ENCODE measurements around the gene RCAN2.
"Not testable (repeated sequence)": the region's sequence is repeated elsewhere in the genome, so short reads cannot be mapped to it uniquely, and the experiment has no call there.

RCAN2 gene

DNA sequence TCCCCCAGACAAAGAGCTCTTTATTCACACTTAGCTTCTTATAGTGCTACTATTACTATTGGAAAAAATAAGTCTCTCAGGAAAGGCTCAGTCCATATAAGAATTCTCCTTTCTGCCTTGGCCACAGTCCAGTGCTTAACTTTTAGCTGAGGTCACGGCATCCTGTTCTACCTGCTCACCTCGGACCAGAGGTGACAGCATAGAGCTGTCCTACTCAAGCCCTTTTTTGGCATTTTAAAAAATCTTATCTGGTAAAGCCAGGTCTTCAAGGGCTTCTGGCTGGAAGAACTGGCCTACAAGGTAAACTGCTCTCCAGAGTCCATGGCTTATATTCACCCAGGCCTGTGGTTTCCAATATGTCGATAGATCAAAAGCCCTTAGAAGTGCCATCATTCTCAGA, 109.7 kb downstream of the RCAN2 start:
- no peak for DNase-seq

DNA sequence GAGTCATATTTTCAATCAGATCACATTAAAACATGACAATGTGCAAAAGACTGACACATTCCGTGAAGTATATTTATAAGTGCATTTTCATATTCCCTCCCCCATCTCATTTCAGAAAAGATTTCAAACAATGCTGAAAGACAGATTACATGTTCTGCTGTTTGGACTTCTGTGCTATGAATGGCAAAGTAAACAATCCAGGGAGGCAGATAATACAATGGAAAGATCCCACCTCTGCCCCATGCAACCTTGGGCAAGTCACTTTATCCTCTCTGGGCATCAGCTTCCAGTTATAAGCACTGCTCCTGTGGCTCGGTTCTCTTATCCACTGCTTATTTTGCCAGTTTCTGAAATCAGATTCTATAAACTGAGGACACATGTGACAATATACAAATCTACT, 110.2 kb downstream of the RCAN2 start:
- DNase-seq, result no peak

DNA sequence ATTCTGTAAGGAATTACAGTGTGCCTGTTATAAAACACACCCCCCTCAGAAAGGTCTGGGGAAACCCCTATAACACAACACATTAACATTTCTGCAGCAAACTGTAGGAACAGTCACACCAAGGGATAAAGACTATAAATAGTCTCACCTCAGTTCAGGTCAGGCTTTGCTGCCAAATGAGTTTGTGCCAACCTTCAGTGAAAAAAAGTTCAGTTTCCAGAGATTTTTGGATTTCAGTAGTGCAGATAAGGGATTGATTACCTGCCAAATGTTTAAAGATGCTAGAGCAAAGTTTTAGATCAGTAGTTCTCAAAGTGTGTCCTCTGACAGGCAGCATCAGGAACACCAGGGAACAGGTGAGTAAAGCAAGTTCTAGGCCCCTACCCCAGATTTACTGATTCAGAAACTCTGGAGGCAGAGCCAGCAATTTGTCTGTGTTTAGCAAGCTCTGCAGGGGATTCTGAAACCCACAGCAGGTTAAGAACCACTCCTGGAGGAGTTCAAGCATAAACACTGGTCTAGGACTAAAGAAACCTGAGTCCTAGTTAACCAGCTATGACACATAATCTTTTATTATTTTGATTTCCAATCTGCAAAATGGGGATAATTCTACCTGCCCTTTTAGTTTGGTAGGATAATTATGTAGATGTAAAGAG, 111.0 kb downstream of the RCAN2 start:
- DNase-seq, result no peak

DNA sequence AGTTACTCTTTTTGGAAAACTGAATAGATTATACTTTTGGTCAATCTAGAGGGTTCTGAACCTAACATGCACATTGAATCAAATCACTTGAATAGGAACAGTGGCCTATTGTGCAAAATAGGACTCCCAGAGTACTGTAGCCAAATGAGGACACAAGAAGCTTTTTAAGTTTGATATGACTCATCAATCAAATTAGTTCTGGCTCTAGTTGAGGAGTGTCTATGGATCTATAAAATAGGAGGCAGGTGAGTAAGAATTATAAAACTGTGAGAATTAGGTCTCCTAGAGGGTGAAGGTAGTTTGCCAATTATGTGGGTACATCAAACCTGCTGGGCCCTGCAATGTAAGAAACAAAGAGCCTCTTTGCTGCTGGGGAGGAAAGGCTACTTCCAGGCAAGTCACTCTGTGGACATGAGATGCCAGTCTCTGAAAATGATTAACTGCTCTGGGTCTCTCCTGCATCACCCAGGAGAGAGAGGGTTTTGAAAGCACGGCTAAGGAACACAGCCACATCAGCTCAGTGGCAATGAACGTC, 112.3 kb downstream of the RCAN2 start:
- peak in 5 of 14 donors; percentile 12 to 43 (median 24) for DNase-seq

DNA sequence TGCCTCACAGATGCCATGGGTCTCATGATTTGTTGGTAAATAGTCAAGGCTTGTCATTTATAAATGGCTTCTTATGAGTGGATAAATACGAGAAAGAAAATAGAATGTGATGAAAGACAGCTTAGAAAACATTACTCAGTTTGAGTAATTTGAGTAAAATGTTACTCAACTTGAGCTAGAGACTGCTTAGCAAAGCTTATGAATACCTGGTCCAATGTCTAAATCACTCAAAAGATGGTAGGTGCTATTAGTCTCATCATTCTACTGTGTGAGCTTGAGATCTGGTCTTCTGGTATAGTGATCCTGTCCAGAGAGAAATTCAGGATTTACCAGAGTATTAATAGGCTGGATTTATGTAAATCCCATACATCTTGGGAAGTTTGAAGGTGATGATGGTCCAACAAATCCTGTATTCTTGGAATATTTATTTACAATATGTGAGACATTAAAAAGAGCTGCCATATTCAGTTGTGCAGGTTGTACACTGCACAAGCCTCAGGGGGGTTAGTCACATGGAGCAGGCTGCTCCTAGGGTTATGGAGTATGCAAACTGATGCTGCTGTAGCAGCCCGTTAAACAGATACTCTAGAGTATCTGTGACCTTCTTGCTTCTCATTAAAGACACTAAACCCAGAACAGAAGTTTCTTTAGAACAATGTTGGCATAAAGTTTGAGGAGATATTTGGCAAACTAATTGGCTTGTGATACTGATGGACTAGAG, 112.9 kb downstream of the RCAN2 start:
- DNase-seq, result peak in 1 of 14 donors; percentile 34

DNA sequence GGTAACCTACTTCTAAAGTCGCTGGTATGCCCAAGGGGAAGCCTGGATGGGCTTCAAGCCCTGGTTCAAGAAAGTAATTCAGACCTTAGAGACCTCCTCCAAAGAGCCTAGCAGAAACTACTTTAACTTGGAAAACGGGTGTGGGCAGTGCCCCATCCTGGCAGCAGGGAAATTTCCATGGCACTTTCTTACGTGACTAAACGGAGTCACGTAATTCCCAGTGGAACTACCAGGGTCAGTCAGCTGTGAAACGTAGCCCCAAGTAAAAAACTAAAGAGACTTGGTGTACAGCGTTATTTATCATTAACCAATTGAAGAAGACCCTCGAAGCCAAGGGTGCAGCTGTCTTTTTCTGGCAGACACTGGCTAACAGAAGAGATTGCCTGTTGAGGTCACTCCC, 114.0 kb downstream of the RCAN2 start:
- DNase-seq, result no peak

DNA sequence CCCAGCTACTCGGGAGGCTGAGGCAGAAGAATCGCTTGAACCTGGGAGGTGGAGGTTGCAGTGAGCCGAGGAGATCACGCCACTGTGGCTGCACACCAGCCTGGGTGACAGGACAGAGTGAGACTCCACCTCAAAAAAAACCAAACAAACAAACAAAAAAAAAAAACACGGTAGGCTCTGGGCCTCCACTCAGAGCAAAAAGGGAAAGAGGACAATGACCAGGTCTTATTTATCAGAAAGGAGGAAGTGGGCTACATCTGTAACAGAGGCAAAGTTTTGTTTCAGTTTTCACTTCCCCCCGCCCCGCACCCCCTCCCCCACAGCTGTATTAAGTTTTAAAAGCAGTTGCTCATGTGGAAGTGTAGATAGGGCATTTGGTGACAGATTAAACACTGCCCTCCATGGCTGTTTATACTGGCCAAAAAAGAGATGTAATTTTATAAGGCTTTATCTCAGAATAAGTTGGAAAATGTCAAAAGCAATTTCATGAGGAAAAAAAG, 114.6 kb downstream of the RCAN2 start:
- DNase-seq, result peak in 3 of 14 donors; percentile 9 to 28 (median 15)

DNA sequence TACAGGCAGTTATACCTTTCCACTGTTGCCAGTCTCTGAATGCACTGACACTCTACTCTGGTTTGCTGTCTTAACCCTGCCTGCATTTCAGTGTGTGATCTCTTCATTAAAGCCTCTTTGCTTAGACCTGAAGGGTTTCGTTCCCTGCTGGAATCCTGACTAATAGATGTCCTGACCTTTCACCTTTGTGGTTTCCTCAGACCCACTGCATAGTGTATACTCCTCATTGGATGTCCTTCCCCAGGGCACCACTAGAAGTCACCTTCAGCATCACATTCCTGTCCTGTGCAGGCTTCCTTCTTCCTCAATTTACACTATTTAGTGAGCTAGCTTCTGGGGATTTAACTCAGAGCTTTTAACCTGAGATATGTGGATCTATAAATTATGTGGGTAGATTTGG, 120.6 kb downstream of the RCAN2 start:
- DNase-seq, result no peak

DNA sequence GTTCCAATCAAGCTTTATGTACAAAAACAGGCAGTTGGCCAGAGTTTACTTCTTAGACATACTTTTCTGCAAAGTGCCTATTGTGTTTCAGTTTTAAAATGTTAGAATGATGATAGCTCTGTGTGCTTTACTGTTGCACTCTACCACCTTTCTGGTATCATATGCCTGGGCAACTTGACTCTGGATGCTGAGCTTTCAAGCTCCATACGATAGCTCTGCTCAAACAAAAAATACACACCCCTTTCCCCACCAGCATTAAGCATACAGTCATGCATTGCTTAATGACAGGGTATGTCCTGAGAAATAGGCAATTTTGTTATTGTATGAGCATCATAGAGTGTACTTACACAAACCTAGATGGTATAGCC, 123.1 kb downstream of the RCAN2 start:
- no peak for DNase-seq

DNA sequence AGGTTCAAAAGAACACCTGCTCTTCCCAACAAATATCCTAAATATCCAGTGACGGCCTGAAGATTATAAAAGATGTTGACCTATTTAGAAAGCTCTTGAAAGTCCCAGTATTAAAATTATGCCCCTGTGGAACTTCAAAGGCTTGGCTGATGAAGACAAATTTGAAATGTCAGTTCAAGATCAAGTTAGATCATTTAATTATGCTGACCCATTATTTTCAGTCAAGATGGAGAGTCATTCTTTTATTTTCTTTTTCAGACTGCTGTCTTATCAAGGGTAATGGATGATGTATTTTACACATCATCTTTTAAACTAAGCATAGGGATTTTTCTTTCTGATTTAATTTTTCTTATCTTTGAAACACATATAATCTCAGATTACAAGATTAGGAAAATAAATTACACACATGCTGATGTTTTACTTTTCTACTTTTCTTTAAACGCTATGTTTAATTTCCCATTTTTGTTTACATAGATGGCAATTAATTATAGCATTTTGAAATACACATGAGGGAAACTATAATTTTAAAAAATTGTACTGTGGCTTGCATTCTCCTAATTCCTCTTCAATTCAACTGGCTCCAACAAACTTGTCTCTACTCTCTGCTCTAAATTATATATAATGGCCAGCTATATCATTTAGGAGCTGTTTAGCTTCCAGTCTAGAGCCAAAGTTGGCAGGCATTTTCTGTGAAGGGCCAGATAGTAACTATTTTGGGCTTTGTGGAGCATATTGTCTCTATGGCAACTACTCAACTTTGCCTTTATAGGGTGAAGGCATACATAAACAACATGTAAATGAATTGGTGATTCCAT, 123.7 kb downstream of the RCAN2 start:
- no peak for DNase-seq

DNA sequence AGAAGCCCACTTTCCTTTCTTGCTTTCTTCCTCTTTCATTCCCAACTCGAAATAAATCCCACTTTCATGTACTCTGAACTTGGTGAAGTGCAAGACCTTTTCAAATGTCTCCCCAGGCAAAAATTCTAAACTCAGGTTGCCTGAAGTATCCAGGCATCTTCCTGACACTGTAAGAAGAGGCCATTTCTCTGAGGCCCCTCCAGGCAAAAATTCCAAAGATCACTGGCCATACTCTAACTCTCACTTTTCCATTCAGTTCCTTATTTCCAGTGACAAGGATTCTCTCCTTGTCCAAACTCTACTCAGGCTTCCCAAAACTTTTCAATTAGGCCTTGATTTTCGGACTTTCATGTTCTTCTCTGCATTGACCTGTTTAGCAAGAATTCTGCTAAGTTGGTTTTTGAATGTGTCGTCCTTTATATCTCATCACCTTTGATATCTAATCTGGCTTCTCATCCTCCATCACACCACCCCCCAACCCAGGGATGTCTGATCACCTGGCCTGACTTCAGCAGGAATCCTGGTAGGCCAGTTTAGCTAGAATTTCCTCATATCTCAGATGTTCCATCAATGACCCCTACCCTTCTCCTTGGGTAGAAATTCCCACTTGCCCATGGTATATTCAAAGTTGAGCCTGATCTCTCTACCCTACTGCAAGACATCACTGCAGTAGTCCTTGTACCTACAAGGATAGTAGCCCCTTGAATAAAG, 124.9 kb downstream of the RCAN2 start:
- no peak for DNase-seq

DNA sequence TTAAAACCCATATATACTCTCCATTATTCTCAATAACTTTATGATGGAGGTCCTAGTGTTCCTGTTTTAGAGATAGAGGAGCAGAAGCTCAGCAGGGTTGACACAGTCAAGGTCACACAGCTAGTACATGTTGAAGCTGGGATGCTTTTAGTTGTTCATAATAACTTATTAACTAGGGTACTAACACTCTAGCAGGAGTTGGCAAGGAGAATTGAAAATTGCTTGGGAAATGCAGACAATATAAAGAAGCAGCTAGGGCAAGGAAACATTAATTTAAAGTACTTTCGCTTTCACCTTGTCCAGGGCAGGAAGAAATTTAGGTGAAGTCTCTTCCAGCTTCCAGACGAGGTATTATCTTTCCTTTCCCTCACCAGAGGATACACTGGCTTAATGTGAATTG, 133.7 kb downstream of the RCAN2 start:
- DNase-seq, result no peak

DNA sequence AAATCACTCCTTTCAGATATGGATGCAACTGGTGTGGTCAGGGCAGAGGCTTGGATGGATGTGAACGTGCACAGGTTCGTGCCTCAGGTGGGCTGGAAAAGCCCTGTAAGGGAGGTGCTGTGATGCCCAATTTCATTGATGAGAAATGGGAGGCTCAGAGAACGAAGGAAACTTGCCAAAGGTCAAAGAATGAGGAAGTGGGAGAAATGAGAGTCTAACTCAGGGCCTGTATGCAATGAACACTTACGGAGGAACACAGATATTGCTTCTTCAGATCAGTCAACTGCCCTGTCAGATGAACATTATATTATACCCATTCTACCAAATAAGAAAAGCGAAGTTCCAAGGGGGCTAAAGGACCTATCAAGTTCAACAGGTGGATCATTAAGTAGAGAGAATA, 134.7 kb downstream of the RCAN2 start:
- no peak for DNase-seq

DNA sequence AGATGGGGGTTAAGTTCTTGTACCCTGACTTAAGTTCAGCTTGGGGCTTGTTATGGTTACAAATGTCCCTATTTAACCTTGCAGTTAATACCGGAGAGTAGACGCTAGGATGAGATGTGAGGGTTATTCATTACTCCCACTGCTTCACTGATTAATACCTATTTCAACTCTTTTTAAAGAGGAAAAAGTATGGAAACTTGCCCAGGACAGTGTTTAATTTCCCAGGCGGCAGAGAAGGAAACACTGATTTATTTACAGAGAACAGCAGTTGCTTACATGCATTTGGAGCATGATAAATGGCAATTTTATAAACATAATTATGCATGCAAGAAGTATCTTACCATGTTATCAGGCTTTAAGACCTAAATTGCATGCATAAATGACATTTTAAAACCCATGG, 137.7 kb downstream of the RCAN2 start:
- no peak for DNase-seq

DNA sequence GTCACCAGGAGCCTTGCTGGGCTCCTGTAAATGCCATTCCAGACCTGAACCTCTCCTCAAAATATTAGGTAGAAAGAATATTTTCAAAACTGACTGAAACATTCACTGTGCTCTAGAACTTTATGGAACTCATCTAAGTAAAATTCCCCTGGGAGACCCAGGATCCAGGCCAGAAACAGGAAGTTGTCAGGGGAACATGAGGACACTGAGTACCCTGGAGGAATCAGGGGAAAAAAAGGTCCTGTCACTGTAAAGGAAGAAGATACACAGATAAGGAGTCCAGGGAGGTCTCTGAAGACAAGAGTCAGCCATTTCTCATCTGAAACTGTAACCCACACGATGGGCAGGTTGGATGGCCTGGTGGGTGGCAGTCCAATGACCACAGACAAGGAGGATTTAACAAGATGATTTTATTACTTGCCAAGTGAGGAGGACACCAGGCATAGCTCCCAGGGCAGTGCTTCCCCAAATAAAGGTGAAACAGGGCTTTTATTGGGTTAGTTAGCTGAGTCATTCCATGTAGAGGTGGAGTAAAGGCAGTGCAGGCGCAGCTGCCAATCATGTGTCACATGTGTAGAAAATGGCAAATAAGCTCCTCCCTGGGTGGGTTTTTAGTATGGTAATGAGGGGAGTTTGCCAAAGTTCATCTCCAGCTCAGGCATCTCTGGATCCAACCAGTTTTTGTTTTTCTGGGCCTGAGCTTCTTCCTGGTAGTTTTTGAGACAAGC, 138.5 kb downstream of the RCAN2 start:
- no peak for DNase-seq

DNA sequence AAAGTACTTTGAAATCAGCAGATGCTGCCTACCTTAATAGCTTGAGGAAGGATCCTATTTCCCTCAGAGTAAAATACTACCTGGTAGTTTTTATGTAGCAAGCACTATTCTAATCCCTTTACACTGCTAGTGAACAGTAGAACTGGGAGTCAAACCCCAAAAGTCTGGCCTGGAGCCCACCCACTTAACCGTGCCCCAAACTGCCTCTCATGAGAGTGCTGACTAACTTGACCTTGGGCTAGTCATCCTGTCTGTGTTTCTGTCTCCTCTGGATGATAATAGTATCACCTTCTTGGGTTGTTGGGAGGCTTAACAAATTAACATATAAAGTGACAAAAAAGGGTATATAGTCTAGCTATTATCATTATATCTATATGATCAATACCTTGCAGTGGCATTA, 140.5 kb downstream of the RCAN2 start:
- no peak for DNase-seq

DNA sequence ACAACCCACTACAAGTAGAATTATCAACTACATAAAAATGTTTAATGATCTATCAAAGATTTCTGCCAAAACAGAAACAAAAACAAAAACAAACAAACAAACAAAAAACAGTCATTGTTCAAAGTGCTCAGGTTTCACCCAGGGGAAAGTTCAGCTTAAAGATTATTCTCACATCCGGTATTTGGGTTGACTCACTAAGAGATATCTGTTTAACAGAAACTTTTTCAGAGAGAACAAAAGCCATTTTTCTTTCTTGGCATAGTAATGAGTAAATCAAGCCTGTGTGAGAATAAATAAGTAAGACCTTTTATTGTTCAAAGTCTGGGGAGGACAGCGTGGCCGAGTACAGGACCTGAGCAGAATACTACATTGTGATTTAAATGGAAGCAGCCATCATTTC, 143.6 kb downstream of the RCAN2 start:
- no peak for DNase-seq

DNA sequence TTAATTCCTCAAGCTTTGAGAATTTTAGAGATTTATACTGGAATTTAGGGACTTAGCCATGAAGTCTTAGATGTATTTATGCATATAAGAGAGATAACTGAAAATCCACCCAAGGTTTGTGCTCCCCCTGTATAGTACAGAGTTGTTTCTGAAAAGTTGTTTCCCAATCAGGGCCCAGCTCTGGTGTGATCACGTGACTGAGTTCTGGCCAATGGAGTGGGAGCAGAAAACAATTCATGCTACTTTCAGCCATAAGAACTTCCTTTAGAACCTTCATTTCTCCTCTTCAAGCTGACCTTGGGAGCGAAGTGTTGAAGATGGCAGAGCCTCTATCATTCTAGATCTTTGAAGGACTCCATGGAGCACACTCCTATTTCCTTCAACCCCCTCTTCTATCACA, 151.0 kb downstream of the RCAN2 start:
- no peak for DNase-seq

DNA sequence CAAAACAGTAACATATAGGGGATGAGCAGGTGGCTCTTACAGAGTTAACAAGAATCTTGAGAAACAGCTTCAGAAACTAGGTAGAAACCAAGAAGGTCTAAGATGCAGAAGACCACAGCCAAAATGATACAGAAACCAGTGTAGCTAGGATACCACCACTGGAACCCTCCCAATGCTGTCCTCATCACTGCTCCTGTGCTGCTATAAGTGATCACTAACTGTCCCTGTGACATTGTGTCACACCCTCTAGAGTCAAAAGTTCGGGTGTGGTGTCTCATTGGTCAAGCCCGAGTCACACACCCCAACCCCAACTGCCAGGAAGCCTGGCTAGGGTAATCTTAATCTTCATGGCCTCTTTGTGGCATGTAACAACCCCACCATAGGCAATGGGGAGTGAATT, 153.1 kb downstream of the RCAN2 start:
- DNase-seq, result no peak

DNA sequence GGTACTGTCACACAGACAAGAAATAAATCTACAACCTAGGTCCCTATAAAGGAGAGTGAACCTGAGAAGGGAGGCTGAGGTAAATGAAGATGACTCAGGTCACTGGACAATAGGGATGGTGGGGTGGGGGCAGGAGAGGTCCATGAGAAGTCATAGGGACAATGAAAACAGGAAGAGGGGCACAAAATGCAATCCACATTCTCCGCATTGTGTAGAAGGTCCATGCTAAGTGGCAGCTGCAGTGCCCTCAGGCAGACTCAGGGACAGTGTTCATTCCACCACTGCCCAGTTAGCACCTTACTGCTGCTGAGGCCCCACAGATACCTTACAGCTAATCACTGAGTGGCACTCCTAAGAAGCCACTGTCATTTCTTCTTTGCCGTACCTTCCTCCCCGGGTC, 156.8 kb downstream of the RCAN2 start:
- DNase-seq, result no peak

DNA sequence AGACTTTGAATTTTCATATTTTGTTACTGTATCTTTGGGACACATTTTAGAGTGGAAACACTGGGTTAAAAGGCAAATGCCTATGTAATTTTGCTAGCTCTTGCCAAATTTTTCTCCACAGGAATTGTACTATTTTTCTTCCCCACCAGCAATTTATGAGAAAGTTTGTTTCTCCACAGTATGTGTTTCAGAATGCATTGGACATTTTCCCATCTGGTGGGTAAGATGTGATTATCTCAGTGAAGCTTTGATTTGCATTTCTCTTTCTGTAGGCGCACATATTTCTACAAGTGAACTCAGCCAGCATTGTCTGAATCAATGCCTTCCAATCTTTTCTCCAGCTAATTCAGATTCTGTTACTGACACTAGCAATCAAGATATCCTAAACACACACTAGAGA, 157.8 kb downstream of the RCAN2 start:
- DNase-seq, result no peak

DNA sequence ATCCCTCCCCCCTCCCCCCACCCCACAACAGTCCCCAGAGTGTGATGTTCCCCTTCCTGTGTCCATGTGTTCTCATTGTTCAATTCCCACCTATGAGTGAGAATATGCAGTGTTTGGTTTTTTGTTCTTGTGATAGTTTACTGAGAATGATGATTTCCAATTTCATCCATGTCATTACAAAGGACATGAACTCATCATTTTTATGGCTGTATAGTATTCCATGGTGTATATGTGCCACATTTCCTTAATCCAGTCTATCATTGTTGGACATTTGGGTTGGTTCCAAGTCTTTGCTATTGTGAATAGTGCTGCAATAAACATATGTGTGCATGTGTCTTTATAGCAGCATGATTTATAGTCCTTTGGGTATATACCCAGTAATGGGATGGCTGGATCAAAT, 158.8 kb downstream of the RCAN2 start:
- not testable (repeated sequence) for DNase-seq

Measured in C1 segment of cervical spinal cord (tissue), 14 donors.